Left kidney (tissue), 2 donors: ENCODE results near the gene CCL22. TPM values are rescaled to one million over a fixed set of nuclear protein-coding genes. Genes with fewer than 3 reads are reported as not detected.

Experiments
- DNase-seq: peaks from one replicate; pipeline ENCODE4 v3.0.0-alpha.2; 2013
- polyA plus RNA-seq: library from polyadenylated mRNA; unstranded; fragments of 120-200 nt; gene quantifications from one replicate; pipeline ENCODE4 v1.2.1, GENCODE V29; 2013; ENCODE audit not compliant: insufficient read length

CCL22 gene
- polyA plus RNA-seq, 1 donor = 0.10 TPM

GRCh38 chr16:57376313-57376818 lies 17.8 kb downstream of the CCL22 start:
- no peak for DNase-seq

DNA sequence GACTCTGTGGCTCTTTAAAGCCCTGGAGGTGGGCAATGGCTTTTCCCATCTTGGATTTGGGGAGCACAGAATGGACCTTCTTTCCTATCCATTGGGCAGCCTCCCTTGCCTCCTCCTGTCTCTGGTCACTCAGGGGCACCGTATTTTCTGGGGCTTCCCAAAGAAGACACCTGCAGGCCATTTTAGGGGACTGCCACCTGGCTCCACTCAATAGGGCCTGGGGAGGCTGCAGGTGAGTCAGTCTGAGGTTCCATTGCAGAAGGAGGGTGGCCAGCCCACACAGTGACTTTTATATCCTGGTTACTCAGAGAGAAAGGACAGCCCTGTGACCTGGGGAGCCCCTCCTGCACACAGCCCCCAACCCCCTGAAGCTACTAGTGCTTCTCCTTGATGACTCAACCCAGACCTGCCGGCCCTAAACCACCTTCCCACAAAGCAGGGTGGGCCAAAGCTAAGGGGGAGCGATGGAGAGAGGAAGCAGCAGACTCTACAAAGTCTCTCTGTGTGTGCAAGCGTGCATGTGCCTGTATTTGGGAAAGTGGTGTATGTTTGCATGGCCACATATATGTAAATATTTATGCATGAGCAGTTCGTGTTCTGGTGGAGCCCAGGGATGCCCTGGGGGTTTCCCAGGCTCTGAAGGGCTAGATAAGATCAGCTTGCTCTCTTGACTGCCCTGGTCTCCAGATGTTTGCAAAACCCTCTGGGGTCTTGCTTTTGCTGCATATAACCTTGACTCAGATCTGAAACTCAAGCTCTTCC lies 18.7 kb downstream of the CCL22 start:
- DNase-seq = no peak

DNA sequence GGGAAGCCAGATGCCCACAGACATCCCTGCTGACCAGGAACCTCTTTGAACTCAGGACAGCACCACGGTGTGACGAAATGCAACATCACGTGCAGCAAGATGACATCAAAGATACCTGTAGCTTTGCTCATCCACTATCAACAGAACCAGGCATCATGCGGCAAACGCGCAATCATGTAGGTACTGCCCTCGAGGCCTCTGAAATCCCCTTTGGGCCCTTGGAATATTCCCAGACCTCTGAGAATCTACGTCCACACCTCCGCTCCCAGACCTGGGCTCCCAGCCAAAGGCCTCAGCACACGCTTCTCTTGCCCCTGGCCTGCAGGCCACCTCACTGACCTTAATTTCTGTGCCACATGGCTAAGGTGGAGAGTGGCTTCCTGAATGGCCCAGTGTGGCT lies 21.0 kb downstream of the CCL22 start:
- no peak for DNase-seq

DNA sequence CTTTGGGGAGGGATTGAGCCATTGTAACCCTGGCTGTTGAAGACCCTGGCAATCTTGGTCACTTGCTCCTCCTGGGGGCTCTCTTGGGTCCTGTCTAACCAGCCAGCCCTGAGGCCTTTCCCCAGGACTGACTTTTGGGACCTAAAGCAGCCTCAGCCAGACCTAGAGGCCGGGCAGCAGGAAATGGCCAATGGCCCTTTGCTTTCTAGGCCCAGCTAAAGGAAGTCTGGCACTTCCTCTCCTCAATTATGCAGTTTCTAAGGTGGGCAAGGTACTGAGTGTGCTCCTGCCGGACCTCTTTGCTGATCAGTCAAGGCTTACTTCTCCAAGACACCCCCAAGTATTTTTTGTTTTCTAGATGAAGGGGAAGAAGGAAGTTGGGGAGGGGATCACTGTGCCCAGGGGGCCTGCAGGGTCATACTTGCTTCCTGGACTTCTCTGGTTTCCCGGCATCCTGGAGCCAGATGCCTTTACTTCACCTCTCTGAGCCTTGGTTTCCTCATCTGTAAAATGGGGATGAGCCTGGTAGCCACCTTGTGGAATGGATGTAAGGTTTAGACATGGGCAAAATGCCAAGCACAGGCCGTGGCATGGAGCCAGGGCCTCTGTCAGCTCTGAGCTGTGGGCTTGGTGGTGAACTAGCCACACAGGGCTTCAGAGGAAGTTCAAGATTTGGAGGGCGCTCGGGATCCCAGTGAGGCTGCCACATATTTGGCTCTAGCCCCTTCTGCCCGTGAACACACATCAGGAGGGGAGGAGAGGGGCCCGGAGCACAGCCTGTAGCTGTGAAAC lies 22.3 kb downstream of the CCL22 start:
- DNase-seq = no peak

GRCh38 chr16:57381791-57382534 lies 23.4 kb downstream of the CCL22 start:
- no peak for DNase-seq

DNA sequence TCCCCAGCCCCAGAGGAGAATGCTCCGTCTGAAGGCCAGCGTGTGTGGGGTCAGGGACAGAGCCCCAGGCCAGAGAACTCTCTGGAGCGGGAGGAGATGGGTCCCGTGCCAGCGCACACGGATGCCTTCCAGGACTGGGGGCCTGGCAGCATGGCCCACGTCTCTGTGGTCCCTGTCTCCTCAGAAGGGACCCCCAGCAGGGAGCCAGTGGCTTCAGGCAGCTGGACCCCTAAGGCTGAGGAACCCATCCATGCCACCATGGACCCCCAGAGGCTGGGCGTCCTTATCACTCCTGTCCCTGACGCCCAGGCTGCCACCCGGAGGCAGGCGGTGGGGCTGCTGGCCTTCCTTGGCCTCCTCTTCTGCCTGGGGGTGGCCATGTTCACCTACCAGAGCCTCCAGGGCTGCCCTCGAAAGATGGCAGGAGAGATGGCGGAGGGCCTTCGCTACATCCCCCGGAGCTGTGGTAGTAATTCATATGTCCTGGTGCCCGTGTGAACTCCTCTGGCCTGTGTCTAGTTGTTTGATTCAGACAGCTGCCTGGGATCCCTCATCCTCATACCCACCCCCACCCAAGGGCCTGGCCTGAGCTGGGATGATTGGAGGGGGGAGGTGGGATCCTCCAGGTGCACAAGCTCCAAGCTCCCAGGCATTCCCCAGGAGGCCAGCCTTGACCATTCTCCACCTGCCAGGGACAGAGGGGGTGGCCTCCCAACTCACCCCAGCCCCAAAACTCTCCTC lies 24.1 kb downstream of the CCL22 start:
- no peak for DNase-seq

GRCh38 chr16:57383276-57384247 lies 25.0 kb downstream of the CCL22 start:
- no peak for DNase-seq

- no peak for DNase-seq
Measured at GRCh38 chr16:57384248-57385070, 25.9 kb downstream of the CCL22 start.

DNA sequence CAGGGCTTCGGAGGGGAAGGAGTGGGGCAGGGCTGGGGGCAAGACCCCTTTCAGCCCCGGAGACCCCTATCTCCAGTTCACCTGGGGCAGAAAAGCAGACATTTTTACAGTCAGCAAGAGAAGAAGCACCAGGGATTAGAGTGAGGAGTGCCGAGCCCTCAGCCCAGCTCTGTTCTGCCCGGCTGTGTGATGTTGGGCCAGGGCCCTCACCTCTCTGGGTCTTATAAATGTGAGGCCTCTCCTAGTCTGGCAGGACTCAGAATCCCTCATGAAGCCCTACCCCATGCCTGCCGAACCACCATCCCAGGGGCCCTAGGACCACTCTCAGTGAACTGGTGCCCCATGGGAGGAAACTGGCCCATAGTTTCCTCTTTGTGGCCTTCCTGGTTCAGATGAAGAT lies 26.5 kb downstream of the CCL22 start:
- DNase-seq = no peak

DNA sequence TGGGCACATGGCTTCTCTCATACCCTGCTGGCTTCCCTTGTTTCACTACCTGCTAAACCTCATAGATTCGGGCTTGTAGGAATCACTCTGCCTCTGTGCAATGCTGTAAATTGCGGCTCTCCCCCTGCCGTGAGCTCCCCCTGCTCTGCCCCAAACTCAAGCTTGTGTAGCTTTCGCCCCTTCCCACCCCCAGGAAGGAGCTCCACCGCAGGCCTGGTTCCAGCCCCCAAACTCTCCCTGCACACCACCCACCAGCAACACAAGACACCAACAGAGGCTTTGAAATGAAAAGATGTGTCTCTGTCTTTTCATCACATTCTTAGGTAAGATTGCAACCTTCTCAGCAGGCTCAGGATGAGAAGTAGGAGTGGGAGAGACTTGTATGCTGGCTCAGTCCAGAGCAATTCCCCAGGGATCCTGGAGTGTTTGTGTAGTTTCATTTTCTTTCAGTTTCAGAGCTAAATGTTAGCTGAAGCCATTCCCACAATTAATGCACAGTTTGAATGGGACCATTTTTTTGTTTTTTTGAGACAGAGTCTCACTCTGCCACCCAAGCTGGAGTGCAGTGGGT lies 27.9 kb downstream of the CCL22 start:
- peak; percentile 51 for DNase-seq

- DNase-seq = no peak
Measured at GRCh38 chr16:57387598-57388354, 29.2 kb downstream of the CCL22 start.

DNA sequence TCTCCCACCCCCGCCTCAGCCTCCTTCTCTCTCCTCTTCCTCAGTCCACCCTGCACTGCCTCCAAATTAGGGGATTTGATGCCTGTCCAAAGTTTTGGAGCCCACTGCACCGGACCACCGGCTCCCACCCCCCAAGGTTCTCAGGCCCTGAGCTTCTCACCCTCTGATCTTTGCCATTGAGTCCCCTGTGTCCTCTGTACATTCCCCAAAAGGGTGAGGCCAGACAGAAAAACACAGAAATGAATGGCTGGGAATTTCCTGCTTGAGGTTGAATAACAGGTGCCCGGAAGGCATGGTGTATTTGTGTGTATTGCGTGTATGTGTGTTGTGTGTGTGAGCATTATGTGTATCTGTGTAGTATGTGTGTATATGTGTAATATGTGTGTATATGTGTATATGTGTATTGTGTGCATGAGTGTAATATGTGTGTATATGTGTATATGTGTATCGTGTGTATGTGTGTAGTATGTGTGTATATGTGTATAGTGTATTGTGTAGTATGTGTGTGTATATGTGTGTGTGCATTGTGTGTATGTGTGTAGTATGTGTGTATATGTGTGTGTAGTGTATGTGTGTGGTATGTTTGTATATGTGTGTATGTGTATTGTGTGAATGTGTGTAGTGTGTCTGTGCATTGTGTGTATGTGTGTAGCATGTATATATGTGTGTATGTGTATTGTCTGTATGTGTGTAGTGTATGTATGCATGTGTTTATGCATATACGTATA lies 29.9 kb downstream of the CCL22 start:
- DNase-seq = no peak

- DNase-seq = no peak
Measured at GRCh38 chr16:57389087-57389468, 30.5 kb downstream of the CCL22 start.

DNA sequence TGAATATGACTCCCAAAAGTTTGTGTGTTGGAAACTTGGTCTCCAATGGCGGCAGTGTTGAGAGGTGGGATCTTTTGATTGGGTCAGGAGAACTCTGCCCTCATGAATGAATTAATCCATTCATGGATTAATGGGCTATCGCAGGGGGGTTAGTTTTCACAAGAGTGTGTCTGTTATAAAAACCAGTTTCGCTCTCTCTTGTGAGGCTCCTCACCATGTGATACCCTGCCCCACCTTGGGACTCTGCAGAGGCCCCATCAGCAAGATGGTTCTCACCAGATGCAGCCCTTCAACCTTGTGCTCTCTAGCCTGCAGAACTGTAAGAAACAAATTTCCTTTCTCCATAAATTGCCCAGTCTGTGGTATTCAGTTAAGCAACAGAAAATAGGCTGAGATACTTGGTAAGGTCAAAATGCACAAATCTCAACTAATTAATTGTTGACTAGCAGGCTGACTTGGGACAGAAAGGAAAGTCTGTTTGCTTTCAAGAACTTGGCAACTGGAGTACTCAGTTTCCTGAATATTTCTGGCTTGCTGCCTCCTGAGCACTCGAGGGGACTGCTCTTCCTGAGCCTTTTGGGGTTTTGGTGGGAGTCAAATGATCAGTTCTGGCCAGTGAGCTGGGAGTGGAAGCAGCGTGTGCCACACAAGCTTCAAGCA lies 32.2 kb downstream of the CCL22 start:
- peak; percentile 48 for DNase-seq

GRCh38 chr16:57391300-57391699 lies 32.7 kb downstream of the CCL22 start:
- no peak for DNase-seq

GRCh38 chr16:57391708-57392107 lies 33.1 kb downstream of the CCL22 start:
- DNase-seq = no peak

- DNase-seq = no peak
Measured at GRCh38 chr16:57392694-57393093, 34.1 kb downstream of the CCL22 start.
